ENCODE data around the gene ZNRF1. TPM values are rescaled to one million over a fixed set of nuclear protein-coding genes. Genes with fewer than 3 reads are reported as not detected.

The ZNRF1 gene
- total RNA-seq, 4 donors from 2014 or later = 14.1 to 37.4 (median 19.4) TPM

DNA sequence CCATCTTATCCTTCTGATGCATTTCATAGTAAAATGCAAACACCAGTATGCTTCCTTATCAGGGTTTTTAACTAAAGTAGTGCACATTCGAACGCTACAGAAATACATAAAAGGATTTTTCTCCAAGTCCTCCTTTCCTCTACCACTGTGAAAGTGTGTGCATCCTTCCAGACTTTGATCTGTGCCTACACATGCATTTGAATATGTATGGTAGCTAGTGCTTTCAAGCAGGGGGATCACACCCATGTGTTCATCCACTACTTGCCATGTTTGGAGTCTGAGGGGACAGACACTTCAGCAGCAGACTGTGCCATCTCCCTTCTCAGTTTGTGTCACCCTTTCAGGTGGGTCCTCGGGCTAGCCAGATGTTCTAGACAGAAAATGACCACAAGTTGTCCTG lies 102.8 kb downstream of the ZNRF1 start:
- Histone ChIP-seq H3K4me1 (peaks cover 11 to 17% of the 10 kb centered on the region in 2 donors), H3K36me3 (no peaks in the 10 kb centered on the region), H3K27ac (no peak overlapping the region), H3K4me3 (no peak overlapping the region), H3K27me3 (no peaks in the 10 kb centered on the region), H3K9me3 (no peaks in the 10 kb centered on the region)
- TF ChIP-seq, protein P1, sequence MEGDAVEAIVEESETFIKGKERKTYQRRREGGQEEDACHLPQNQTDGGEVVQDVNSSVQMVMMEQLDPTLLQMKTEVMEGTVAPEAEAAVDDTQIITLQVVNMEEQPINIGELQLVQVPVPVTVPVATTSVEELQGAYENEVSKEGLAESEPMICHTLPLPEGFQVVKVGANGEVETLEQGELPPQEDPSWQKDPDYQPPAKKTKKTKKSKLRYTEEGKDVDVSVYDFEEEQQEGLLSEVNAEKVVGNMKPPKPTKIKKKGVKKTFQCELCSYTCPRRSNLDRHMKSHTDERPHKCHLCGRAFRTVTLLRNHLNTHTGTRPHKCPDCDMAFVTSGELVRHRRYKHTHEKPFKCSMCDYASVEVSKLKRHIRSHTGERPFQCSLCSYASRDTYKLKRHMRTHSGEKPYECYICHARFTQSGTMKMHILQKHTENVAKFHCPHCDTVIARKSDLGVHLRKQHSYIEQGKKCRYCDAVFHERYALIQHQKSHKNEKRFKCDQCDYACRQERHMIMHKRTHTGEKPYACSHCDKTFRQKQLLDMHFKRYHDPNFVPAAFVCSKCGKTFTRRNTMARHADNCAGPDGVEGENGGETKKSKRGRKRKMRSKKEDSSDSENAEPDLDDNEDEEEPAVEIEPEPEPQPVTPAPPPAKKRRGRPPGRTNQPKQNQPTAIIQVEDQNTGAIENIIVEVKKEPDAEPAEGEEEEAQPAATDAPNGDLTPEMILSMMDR (IDR thresholded peaks at IDR 0.05) = no peak
- no peak for TF ChIP-seq POLR2A (IDR thresholded peaks at IDR 0.05)
- no peak for DNase-seq
- intact Hi-C loops (cut with DNase I; ENCODE audit: low total_unique reads) = no loop called here

- no peak for DNase-seq
- Histone ChIP-seq H3K9me3 (no peaks in the 10 kb centered on the region), H3K4me3 (no peak overlapping the region), H3K4me1 (peaks cover 11 to 17% of the 10 kb centered on the region in 2 donors), H3K36me3 (no peaks in the 10 kb centered on the region), H3K27me3 (no peaks in the 10 kb centered on the region), H3K27ac (no peak overlapping the region)
- TF ChIP-seq, protein P1 (IDR thresholded peaks at IDR 0.05) = no peak
- TF ChIP-seq POLR2A (IDR thresholded peaks at IDR 0.05) = no peak
- intact Hi-C loops (cut with DNase I; ENCODE audit: low total_unique reads) = no loop called here
These were observed 103.8 kb downstream of the ZNRF1 start for GRCh38 chr16:75102595-75102994.

- H3K4me1 ChIP-seq = peaks cover 8 to 17% of the 10 kb centered on the region in 2 donors
- H3K9me3 ChIP-seq = no peaks in the 10 kb centered on the region
- intact Hi-C loops (cut with DNase I; ENCODE audit: low total_unique reads) = no loop called here
- no peak for DNase-seq
- no peak overlapping the region for H3K27ac ChIP-seq
- H3K4me3 ChIP-seq = no peak overlapping the region
- H3K36me3 ChIP-seq = no peaks in the 10 kb centered on the region
- no peaks in the 10 kb centered on the region for H3K27me3 ChIP-seq
- TF ChIP-seq POLR2A (IDR thresholded peaks at IDR 0.05) = no peak
- TF ChIP-seq, protein P1 (IDR thresholded peaks at IDR 0.05) = no peak
These were observed 105.2 kb downstream of the ZNRF1 start for GRCh38 chr16:75103994-75104393.

- peak overlapping the region; percentile 76 to 80 for H3K27ac ChIP-seq
- H3K27me3 ChIP-seq = no peaks in the 10 kb centered on the region
- DNase-seq = peak in 1 of 2 donors; percentile 16
- intact Hi-C loops (cut with DNase I; ENCODE audit: low total_unique reads) = no loop called here
- H3K9me3 ChIP-seq = no peaks in the 10 kb centered on the region
- peaks cover 16 to 19% of the 10 kb centered on the region in 2 donors for H3K4me1 ChIP-seq
- no peaks in the 10 kb centered on the region for H3K36me3 ChIP-seq
- TF ChIP-seq, protein P1 (IDR thresholded peaks at IDR 0.05) = no peak
- no peak for TF ChIP-seq POLR2A (IDR thresholded peaks at IDR 0.05)
- no peak overlapping the region for H3K4me3 ChIP-seq
These were observed 106.0 kb downstream of the ZNRF1 start for GRCh38 chr16:75104836-75105235.

GRCh38 chr16:75105306-75106061 lies 106.7 kb downstream of the ZNRF1 start:
- Histone ChIP-seq H3K27me3 (no peaks in the 10 kb centered on the region), H3K27ac (peak overlapping the region; percentile 76 to 80), H3K9me3 (no peaks in the 10 kb centered on the region), H3K36me3 (no peaks in the 10 kb centered on the region), H3K4me3 (no peak overlapping the region), H3K4me1 (peaks cover 19 to 23% of the 10 kb centered on the region in 2 donors)
- intact Hi-C loops (cut with DNase I; ENCODE audit: low total_unique reads) = no loop called here
- DNase-seq = peak in 1 of 2 donors; percentile 77
- no peak for TF ChIP-seq POLR2A (IDR thresholded peaks at IDR 0.05)
- TF ChIP-seq, protein P1 (IDR thresholded peaks at IDR 0.05) = no peak
